Endodermal cell (in vitro differentiated cells): ENCODE data around the gene C15orf61. TPM values are rescaled to one million over a fixed set of nuclear protein-coding genes. Genes with fewer than 3 reads are reported as not detected.

Experiments used
- DNase-seq: peaks from one replicate; pipeline ENCODE4 v3.0.0-alpha.2; 2017
- H3K27ac ChIP-seq: 2 replicates; pipeline ENCODE4 v1.5.1; 2013; ENCODE audit warnings: mild to moderate bottlenecking, low read depth, low read length, moderate library complexity
- H3K27me3 ChIP-seq: 2 replicates; pipeline ENCODE4 v1.6.1; 2013; ENCODE audit warnings: mild to moderate bottlenecking, low read length, moderate library complexity; ENCODE audit not compliant: insufficient read depth, control insufficient read depth, poor library complexity, severe bottlenecking
- H3K36me3 ChIP-seq: 2 replicates; pipeline ENCODE4 v1.7.0; 2013; ENCODE audit warnings: mild to moderate bottlenecking, low read length, moderate library complexity; ENCODE audit not compliant: control insufficient read depth, insufficient read depth
- H3K4me1 ChIP-seq: one replicate; pipeline ENCODE4 v1.7.0; 2013; ENCODE audit warnings: low read length; ENCODE audit not compliant: control insufficient read depth, insufficient read depth
- H3K4me3 ChIP-seq: 2 replicates; pipeline ENCODE4 v1.5.1; 2013; ENCODE audit warnings: mild to moderate bottlenecking, low read length, moderate library complexity
- H3K9ac ChIP-seq: 2 replicates; pipeline ENCODE4 v1.6.1; 2013; ENCODE audit warnings: mild to moderate bottlenecking, low read length, moderate library complexity; ENCODE audit not compliant: poor library complexity, severe bottlenecking; ENCODE audit errors: extremely low read depth
- H3K9me3 ChIP-seq: 2 replicates; pipeline ENCODE4 v1.6.1; 2013; ENCODE audit warnings: mild to moderate bottlenecking, low read length, moderate library complexity; ENCODE audit not compliant: control insufficient read depth
- H3K27ac Mint-ChIP-seq: 2 replicates; pipeline ENCODE4 v1.8.0; 2020; ENCODE audit warnings: mixed read lengths
- H3K27me3 Mint-ChIP-seq: 2 replicates; pipeline ENCODE4 v1.8.0; 2021; ENCODE audit warnings: mild to moderate bottlenecking, mixed read lengths; ENCODE audit not compliant: insufficient read depth
- H3K36me3 Mint-ChIP-seq: 2 replicates; pipeline ENCODE4 v1.8.0; 2020; ENCODE audit warnings: low read depth, mixed read lengths
- H3K4me1 Mint-ChIP-seq: 2 replicates; pipeline ENCODE4 v1.8.0; 2020; ENCODE audit warnings: mixed read lengths
- H3K4me3 Mint-ChIP-seq: 2 replicates; pipeline ENCODE4 v1.8.0; 2020; ENCODE audit warnings: mild to moderate bottlenecking, moderate library complexity, mixed read lengths
- H3K9me3 Mint-ChIP-seq: 2 replicates; pipeline ENCODE4 v1.8.0; 2020; ENCODE audit warnings: mild to moderate bottlenecking, mixed read lengths
- CTCF ChIP-seq: fragments of 200-600 bp; sonication (generic); conservative IDR thresholded peaks from 2 replicates; pipeline ENCODE4 v1.5.0; 2021; ENCODE audit warnings: antibody characterized with exemption, mild to moderate bottlenecking
- WGBS, 2 experiments: methylation state at CpG; one replicate each; pipeline versions ENCODE4 v1.1.5 to v1.1.7; 2013; ENCODE audit warnings: missing lambda C conversion rate in 2 of 2, mixed read lengths in 1 of 2; ENCODE audit not compliant: insufficient coverage in 1 of 2, insufficient read length in 1 of 2; 5-methylcytosine and 5-hydroxymethylcytosine counted together
- total RNA-seq, 2 donors: library from RNA; stranded (reverse); fragmentation: NEBNext Ultra II Directional in 1 of 2; extraction: Animal tissue kit (Norgen Biotek cat#: 25700) in 1 of 2; gene quantifications; 2 replicates in 1 of 2; 3 replicates in 1 of 2; pipeline ENCODE4 v1.2.1, GENCODE V29; 2021

Gene C15orf61
- total RNA-seq, 2 donors from 2014 or later: 3.0 to 3.2 TPM

GRCh38 chr15:67524235-67524634 is 3.3 kb downstream of the C15orf61 start:
- Histone ChIP-seq H3K4me1 (peaks cover 5% of the 10 kb centered on the region), H3K27ac (no peak overlapping the region), H3K4me3 (no peak overlapping the region), H3K9ac (no peak overlapping the region), H3K9me3 (no peaks in the 10 kb centered on the region), H3K27me3 (peaks cover 4% of the 10 kb centered on the region), H3K36me3 (peaks cover 3% of the 10 kb centered on the region)
- no peak for TF ChIP-seq CTCF
- Mint-ChIP-seq H3K36me3 (no peaks in the 10 kb centered on the region), H3K27ac (no peak overlapping the region), H3K27me3 (no peaks in the 10 kb centered on the region), H3K4me1 (peaks cover 18% of the 10 kb centered on the region), H3K9me3 (no peaks in the 10 kb centered on the region), H3K4me3 (no peak overlapping the region)
- DNase-seq: no peak

GRCh38 chr15:67528513-67528912 is 7.6 kb downstream of the C15orf61 start:
- H3K27ac ChIP-seq: no peak overlapping the region
- no peaks in the 10 kb centered on the region for H3K36me3 Mint-ChIP-seq
- TF ChIP-seq CTCF: no peak
- peaks cover 18% of the 10 kb centered on the region for H3K27me3 ChIP-seq
- no peak overlapping the region for H3K27ac Mint-ChIP-seq
- peaks cover 8% of the 10 kb centered on the region for H3K27me3 Mint-ChIP-seq
- H3K9me3 Mint-ChIP-seq: no peaks in the 10 kb centered on the region
- no peak overlapping the region for H3K9ac ChIP-seq
- no peak overlapping the region for H3K4me3 Mint-ChIP-seq
- no peak overlapping the region for H3K4me3 ChIP-seq
- peaks cover 6% of the 10 kb centered on the region for H3K4me1 Mint-ChIP-seq
- H3K9me3 ChIP-seq: no peaks in the 10 kb centered on the region
- peaks cover 3% of the 10 kb centered on the region for H3K36me3 ChIP-seq
- 94 to 100% methylated on average over 1 to 3 of the region's 3 CpGs for WGBS, 2 experiments
- no peak for DNase-seq
- no peaks in the 10 kb centered on the region for H3K4me1 ChIP-seq

- Mint-ChIP-seq H3K9me3 (no peaks in the 10 kb centered on the region), H3K4me1 (peaks cover 4% of the 10 kb centered on the region), H3K27me3 (peaks cover 8% of the 10 kb centered on the region), H3K27ac (no peak overlapping the region), H3K4me3 (no peak overlapping the region), H3K36me3 (no peaks in the 10 kb centered on the region)
- Histone ChIP-seq H3K9me3 (no peaks in the 10 kb centered on the region), H3K27me3 (peaks cover 32% of the 10 kb centered on the region), H3K36me3 (peaks cover 3% of the 10 kb centered on the region), H3K9ac (no peak overlapping the region), H3K4me3 (no peak overlapping the region), H3K27ac (no peak overlapping the region), H3K4me1 (no peaks in the 10 kb centered on the region)
- 89% methylated on average over 1 to 3 of the region's 3 CpGs for WGBS, 2 experiments
- no peak for DNase-seq
- TF ChIP-seq CTCF: no peak
These were observed 10.5 kb downstream of the C15orf61 start for GRCh38 chr15:67531379-67531914.
